ENCODE measurements around the gene SEMA3D.

SEMA3D gene

DNA sequence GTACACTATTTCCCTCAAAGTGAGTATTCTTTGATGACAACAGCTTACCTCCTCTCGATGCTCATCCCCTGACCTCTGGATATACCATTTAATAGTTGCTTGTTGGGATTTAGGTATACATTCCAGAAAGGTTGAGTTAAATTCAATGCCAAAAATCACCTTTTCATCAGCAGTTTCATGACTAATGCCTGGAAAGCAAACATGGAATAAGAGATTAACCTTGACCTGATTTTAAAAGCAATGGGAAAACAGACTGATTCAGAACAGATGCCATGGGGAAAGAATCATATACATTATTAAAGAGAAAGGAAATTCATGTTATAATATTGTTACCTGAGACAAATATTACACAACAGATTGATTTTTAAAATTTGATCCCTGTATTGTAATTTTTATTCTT lies 180.1 kb downstream of the SEMA3D start:
- no peak overlapping the region for H3K4me3 ChIP-seq (replicated peaks in 1 of 2; ENCODE audit: low read depth in 2 of 2, low read length in 2 of 2)
- no peak for DNase-seq (ENCODE audit: low read depth in 2 of 2)
- TF ChIP-seq, protein P1, sequence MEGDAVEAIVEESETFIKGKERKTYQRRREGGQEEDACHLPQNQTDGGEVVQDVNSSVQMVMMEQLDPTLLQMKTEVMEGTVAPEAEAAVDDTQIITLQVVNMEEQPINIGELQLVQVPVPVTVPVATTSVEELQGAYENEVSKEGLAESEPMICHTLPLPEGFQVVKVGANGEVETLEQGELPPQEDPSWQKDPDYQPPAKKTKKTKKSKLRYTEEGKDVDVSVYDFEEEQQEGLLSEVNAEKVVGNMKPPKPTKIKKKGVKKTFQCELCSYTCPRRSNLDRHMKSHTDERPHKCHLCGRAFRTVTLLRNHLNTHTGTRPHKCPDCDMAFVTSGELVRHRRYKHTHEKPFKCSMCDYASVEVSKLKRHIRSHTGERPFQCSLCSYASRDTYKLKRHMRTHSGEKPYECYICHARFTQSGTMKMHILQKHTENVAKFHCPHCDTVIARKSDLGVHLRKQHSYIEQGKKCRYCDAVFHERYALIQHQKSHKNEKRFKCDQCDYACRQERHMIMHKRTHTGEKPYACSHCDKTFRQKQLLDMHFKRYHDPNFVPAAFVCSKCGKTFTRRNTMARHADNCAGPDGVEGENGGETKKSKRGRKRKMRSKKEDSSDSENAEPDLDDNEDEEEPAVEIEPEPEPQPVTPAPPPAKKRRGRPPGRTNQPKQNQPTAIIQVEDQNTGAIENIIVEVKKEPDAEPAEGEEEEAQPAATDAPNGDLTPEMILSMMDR (IDR thresholded peaks at IDR 0.05; ENCODE audit: low read depth, low read length), result no peak

DNA sequence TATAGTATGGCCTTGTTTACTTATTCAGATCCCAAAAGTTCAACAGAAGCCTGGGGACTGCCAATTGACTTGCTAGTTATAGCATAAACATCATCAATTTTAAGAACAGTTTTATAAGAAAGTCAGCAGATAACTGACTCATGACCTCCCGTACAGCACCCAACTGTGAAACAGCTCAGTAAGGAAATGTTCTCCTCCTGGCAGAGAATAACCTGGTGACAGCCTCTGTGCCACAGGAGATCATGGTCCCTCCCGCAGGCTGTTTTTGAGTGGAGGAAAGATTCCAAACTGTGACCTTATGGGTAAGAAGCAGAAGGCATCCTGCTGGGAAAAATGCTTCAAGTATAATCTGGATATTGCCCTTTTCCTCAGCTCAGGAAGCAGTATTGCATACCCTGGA lies 182.5 kb downstream of the SEMA3D start:
- TF ChIP-seq, protein P1 (IDR thresholded peaks at IDR 0.05; ENCODE audit: low read depth, low read length), result no peak
- no peak overlapping the region for H3K4me3 ChIP-seq (replicated peaks in 1 of 2; ENCODE audit: low read depth in 2 of 2, low read length in 2 of 2)
- peak in 1 of 2 donors; percentile 13 for DNase-seq (ENCODE audit: low read depth in 2 of 2)

DNA sequence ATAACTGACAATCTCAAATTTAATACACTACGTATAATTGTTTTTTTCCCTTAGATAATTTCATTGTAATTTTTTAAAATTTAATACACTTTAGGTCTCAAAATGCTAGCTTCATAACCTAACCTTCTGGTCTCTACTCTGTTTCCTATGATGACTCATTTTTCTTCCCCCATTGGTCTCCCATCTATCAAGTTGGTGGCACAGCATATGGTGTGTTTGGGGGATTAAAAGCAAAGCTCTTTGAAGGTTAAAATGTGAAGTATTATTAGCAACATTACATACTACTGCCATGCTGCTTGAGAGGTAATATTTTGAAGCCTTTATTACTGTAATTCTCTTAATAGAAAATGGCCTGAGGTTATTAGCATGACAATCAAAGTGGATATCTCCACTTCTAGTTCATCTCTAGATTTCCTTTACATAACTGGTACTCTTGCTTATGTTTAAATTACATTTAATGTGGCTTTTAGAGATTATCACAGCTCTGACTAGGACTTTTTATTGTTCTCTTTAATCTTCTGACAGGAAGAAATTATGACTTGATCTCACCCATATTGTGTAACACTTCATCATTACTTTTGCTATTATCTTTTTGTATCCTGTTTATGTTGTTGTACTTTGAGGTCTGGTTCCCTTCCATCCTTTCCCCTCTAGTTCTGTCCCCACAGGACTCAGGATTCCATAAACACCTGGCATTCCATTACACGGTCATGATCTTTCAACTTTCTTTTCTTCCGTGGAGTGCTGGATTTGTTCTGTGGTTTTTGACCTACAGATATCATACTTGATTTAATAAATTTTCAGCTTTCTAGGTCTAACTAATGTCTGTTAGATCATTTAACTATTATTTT lies 185.1 kb downstream of the SEMA3D start:
- peak; percentile 8 to 13 for DNase-seq (ENCODE audit: low read depth in 2 of 2)

DNA sequence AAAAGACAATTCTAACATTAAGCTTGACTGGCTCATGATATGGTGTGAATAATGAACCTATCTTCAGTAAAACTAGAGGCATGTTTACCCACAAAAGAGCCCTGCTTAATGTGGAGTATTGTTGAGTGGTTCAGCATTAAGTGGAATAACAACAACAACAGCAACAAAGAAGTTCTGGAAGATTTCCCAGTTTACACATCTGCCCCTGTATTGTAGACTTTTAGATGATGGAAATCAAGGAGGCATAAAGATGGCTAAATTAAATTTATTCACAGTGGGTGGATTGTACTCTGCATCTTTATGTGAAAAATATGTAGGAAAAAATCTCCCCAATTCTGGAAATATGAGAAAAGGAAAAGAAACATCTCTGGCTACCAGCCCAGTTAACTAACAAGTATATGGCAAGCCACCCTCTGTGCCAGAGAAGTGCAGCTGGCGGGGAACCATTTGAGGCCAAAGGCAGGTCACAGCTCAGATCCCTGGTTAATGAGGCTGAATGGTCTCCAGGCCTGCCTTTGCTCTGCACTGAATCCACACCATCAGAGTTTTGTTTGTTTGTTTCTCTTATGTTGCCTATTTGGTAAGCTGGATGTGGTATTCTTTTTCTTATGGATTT lies 186.0 kb downstream of the SEMA3D start:
- no peak overlapping the region for H3K4me3 ChIP-seq (replicated peaks in 1 of 2; ENCODE audit: low read depth in 2 of 2, low read length in 2 of 2)
- DNase-seq (ENCODE audit: low read depth in 2 of 2), result no peak
- TF ChIP-seq, protein P1 (IDR thresholded peaks at IDR 0.05; ENCODE audit: low read depth, low read length), result no peak

More for the DNA sequence above, 185.1 kb downstream of the SEMA3D start:
- TF ChIP-seq, protein P1 (IDR thresholded peaks at IDR 0.05; ENCODE audit: low read depth, low read length), result no peak
- H3K4me3 ChIP-seq (replicated peaks in 1 of 2; ENCODE audit: low read depth in 2 of 2, low read length in 2 of 2), result no peak overlapping the region

DNA sequence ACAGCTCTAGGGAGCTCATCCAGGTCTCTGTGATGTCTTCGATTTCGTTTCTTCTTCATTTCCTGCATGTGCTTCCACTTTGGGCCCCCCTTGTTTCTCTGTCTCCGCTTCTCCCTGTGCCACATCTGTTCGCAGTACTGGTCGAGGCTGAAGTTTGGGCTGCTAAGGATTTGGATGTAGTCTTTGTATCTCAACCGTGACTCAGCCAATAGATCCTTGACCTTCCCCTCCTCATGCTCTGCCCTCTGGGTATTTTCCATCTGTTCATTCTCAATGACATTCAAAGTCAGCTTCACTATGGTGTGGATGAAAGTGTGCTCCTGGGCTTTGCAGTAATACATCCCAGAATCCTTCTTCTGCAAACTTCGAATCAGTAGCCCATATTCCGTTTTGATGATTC lies 187.4 kb downstream of the SEMA3D start:
- TF ChIP-seq, protein P1 (IDR thresholded peaks at IDR 0.05; ENCODE audit: low read depth, low read length), result no peak
- no peak overlapping the region for H3K4me3 ChIP-seq (replicated peaks in 1 of 2; ENCODE audit: low read depth in 2 of 2, low read length in 2 of 2)
- no peak for DNase-seq (ENCODE audit: low read depth in 2 of 2)

DNA sequence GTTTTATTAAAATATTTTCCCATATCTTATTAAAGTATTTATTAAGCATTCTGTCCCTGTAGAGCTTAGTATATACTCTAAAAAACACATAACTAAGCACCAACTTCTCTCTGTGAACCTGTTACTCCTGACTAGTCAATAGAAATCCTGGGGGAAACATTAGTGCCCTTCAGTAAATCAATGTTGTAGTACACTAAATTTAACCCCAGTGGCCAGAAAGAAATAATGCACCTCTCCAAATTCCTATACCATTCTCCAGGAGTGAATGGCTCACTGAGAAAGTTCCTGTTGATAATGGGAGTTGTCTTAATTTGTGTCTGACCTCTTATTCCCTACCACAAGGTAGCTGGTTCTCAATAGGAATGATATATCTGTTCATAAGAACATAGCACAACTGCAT lies 188.2 kb downstream of the SEMA3D start:
- TF ChIP-seq, protein P1 (IDR thresholded peaks at IDR 0.05; ENCODE audit: low read depth, low read length), result peak; percentile 6
- DNase-seq (ENCODE audit: low read depth in 2 of 2), result no peak
- H3K4me3 ChIP-seq (replicated peaks in 1 of 2; ENCODE audit: low read depth in 2 of 2, low read length in 2 of 2), result no peak overlapping the region
